HG03095 (cell line): ENCODE results near the gene ADGRG2.

Experiments
- ATAC-seq: cut with Tn5 transposase; IDR thresholded peaks from one replicate; pipeline ENCODE4 v1.9.1; 2021; ENCODE audit warnings: moderate library complexity; ENCODE audit not compliant: unreplicated experiment

Gene ADGRG2, protein sequence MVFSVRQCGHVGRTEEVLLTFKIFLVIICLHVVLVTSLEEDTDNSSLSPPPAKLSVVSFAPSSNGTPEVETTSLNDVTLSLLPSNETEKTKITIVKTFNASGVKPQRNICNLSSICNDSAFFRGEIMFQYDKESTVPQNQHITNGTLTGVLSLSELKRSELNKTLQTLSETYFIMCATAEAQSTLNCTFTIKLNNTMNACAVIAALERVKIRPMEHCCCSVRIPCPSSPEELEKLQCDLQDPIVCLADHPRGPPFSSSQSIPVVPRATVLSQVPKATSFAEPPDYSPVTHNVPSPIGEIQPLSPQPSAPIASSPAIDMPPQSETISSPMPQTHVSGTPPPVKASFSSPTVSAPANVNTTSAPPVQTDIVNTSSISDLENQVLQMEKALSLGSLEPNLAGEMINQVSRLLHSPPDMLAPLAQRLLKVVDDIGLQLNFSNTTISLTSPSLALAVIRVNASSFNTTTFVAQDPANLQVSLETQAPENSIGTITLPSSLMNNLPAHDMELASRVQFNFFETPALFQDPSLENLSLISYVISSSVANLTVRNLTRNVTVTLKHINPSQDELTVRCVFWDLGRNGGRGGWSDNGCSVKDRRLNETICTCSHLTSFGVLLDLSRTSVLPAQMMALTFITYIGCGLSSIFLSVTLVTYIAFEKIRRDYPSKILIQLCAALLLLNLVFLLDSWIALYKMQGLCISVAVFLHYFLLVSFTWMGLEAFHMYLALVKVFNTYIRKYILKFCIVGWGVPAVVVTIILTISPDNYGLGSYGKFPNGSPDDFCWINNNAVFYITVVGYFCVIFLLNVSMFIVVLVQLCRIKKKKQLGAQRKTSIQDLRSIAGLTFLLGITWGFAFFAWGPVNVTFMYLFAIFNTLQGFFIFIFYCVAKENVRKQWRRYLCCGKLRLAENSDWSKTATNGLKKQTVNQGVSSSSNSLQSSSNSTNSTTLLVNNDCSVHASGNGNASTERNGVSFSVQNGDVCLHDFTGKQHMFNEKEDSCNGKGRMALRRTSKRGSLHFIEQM

DNA sequence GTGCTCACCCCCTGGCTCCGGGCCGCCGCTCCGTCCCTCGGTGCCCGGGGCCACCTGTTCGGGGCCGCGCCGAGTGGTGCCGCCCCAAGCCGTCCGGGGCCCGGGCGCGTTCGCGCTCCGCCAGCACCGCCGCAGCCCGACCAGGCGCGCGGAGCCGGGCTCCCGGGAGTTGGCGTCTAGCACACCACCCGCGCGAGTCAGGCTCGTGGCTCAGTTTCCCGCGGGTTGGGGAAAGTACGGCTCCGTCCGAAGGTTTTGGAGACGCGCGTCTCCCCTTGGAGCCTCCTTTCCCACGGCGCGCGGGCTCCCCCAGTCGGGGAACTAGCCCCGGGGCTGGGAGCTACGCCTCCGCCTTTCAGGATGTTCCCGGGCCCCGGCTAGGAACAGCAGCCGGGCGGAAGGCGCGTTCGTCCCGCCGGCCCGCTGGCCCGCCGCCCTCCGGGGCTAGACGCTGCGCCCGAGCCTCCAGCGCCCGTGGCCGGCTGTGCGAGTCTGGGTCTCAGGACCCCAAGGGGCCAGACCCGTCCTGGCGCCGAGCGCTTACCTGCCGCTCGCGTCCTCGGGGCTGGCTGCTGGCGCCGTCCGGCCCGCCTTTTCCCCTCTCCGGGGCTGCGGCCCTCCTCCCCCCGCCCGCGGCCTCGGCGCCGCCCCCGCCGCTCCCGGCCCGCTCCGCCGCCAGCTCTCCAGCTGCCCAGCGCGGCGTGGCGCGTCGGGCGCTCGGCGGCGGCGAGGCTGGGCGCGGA is at the start of gene ADGRG2:
ADGRG2 (minus strand) TSS at position 571 of the 743 bp plus-strand sequence. CDS start 53,634 bp downstream, outside the sequence.
- ATAC-seq = no peak

- ATAC-seq = no peak
These were observed 46.3 kb upstream of the ADGRG2 start for GRCh38 chrX:19168609-19169008.

GRCh38 chrX:19162851-19163250 is 40.6 kb upstream of the ADGRG2 start:
- no peak for ATAC-seq

- ATAC-seq = no peak
These were observed 33.9 kb upstream of the ADGRG2 start for GRCh38 chrX:19156186-19156585.

DNA sequence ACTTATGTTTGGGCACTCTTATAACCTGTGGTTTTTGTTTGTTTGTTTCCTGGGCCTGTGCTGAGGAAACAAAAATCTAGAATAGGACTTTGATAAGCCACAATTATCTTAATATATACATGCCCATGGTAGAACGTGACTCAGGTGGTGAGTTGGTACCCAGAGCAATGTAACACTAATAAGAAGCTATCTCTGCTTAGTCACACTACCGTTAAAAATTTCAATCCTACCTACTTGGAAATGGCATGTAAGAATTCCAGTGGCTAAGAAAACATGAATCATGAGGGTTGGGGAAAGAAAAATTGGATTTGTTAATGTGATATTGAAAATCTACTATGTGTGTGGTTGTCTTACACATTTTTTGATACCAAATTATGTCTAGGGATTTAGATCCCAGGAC is 30.5 kb upstream of the ADGRG2 start:
- no peak for ATAC-seq

- no peak for ATAC-seq
These were observed 14.8 kb upstream of the ADGRG2 start for GRCh38 chrX:19137067-19137466.

DNA sequence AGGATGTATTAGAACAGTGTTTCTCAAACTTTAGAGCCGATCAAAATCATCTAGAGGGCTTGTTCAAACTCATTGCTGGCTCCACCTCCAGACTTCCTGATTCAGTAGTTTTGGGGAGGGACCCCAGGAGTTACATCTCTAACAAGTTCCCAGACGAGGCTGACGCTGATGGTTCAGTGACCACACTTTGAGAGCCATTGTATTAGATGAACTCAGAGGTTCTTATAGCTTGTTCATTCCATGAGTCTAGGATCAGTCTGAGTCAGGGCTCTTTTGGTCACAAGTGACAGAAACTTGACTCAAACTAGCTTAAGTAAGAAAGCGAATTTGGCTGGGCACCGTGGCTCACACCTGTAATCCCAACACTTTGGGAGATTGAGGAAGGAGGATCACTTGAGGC is 11.5 kb upstream of the ADGRG2 start:
- no peak for ATAC-seq

DNA sequence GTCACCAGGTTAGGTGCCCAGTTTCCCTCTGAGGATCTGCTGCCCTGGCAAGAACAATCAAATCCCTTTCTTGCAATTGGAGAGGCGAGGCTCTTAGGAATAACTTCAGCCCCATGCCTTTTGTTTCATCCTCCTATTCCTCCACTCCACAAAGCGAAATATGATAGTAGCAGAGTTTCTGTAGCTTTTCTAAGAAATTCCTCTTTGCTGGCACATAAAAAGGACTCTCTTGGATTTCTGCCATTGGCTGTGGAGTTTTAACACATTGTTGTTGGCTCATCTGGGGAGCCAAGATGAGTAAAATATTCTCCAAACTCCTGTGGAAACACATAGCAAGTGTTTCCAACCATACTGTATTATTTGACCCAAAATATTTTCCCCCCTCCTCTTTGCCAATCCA is 11.0 kb upstream of the ADGRG2 start:
- no peak for ATAC-seq

DNA sequence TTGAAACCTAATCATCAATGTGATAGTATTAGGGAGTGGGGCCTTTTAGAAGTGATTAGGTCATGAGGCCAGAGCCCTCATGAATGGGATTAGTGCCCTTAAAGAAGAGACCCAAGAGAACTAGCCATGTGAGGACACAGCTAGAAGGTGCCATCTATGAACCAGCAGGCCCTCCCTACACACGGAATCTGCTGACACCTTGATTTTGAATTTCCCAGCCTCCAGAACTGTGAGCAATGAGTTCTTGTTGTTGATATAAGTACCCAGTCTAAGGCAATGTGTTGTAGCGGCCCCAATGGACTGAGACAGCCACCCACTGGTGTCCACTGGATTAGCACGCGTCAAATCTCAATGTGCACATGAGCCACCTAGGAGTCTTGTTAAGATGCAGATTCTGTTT is 8.4 kb upstream of the ADGRG2 start:
- ATAC-seq = no peak

GRCh38 chrX:19129694-19130093 is 7.4 kb upstream of the ADGRG2 start:
- no peak for ATAC-seq

DNA sequence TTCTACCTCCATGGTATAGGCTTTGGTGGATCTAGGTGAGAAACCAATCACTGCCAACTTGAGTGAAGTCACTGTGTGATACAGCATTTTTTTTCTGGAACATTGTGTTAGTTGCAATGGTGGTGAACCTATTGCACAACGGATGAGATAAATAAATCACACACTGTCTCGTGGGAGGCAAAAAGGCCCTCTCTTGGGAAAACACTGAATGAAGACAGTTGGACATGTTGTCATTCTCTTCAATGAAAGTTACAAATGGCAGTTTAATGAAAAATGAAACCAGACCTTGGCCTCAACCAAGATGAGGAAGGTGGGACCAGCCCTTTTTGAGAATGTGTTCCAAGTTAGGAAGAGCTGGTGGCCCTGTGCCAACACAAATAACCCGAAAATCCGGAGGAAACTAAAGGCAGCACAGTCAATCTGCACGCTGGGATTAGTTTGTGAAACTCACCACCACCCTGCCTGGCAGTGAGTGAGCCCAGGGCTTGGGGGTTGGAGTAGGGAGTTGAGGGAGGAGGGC is 5.4 kb upstream of the ADGRG2 start:
- no peak for ATAC-seq

GRCh38 chrX:19122641-19123009 is 357 bp upstream of the ADGRG2 start:
- ATAC-seq = no peak

DNA sequence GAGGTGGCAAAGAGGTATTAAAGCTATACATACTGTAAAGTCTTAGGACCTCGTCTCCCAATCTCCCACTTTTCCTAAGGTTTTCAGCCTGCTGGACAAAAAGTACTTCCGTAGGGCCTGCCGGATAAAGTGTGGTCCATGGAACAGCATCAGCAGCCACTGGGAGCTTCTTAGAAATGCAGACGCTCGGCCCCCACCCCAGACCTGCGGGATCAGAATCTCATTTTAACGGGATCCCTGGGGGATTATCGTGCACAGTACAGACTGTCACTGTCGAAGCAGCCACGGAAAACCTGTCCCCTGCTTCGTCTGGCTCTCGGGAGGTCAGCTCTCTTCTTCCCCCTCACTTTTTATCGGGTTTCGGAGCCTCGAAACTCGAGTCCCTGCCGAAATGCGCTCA is 802 bp downstream of the ADGRG2 start:
- no peak for ATAC-seq

- no peak for ATAC-seq
These were observed 11.6 kb downstream of the ADGRG2 start for GRCh38 chrX:19110642-19111041.

DNA sequence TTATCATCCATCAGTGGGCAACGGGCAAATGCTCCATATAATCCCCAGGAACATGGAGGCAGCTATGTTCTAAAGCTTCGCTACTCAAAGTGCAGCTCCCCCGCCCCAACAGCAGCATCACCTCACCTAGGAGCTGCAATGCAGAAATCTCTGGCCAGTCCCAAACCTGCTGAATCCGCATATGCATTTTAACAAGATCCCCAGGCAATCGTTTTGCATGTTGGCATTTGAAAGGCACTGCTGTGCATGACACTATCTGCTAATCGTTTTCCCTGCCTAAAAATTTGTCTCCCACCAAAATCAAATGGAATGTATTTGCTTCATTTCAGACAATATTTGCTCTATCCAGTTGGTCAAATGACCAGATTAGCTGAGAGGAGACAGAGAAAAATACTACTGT is 15.2 kb downstream of the ADGRG2 start:
- ATAC-seq = no peak

GRCh38 chrX:19100586-19100985 is 21.7 kb downstream of the ADGRG2 start:
- ATAC-seq = no peak

DNA sequence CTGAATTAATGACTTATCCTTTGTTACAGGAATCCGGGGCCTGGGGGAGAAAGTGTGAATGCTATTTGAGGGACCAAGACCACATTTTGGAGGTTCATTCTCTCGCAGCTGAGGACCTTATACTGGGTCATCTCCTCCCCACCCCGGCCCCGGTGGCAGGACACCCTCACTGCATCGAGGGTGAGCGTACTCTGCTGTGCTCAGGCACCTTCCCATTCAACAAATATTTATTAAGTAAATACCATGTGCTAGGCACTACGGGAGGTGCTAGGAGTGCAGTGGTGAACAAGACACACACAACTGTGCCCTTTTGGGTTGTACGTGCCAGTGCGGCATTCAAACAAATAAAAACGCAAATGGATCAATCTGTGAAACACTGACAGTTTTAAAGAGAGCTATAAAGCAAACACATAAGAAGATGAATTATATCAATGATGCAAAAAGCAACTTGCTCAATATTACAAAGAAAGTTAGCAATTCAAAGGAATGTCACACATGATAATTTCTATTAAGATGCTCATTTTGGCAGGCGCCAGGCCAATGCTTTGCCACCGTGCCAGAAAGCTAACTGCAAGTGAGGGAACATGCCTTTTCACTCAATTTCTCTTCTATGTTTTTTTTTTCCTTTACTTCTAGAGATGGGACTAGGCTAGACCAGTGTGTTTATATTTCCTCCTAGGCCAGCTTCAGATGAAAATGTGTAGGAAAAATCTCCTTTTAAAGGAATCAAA is 24.6 kb downstream of the ADGRG2 start:
- ATAC-seq = no peak

GRCh38 chrX:19096586-19096985 is 25.7 kb downstream of the ADGRG2 start:
- ATAC-seq = no peak

- ATAC-seq = no peak
These were observed 27.6 kb downstream of the ADGRG2 start for GRCh38 chrX:19094654-19095053.

DNA sequence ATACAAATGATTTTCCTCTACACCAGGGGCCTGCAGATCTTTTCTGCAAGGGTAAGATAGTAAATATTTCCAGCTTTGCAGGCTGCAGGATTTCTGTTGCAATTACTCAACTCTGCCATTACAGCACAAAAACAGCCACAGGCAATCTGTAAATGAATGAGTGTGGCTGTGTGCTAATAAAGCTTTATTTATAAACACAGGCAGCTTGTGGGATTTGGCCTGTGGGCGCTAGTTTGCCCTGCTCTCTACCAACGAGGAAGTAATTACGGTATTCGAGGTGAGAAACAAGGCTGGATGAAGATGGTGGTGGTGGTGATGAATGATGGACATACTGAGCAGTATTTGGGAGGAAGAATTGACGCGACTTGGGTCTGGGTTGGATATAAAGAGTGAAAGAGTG is 30.7 kb downstream of the ADGRG2 start:
- ATAC-seq = no peak
